ENCODE data around the gene ANKRD40. TPM values are rescaled to one million over a fixed set of nuclear protein-coding genes. Genes with fewer than 3 reads are reported as not detected.

Gene ANKRD40
- total RNA-seq, 3 donors from 2014 or later, result 36.7 to 68.6 (median 38.1) TPM

DNA sequence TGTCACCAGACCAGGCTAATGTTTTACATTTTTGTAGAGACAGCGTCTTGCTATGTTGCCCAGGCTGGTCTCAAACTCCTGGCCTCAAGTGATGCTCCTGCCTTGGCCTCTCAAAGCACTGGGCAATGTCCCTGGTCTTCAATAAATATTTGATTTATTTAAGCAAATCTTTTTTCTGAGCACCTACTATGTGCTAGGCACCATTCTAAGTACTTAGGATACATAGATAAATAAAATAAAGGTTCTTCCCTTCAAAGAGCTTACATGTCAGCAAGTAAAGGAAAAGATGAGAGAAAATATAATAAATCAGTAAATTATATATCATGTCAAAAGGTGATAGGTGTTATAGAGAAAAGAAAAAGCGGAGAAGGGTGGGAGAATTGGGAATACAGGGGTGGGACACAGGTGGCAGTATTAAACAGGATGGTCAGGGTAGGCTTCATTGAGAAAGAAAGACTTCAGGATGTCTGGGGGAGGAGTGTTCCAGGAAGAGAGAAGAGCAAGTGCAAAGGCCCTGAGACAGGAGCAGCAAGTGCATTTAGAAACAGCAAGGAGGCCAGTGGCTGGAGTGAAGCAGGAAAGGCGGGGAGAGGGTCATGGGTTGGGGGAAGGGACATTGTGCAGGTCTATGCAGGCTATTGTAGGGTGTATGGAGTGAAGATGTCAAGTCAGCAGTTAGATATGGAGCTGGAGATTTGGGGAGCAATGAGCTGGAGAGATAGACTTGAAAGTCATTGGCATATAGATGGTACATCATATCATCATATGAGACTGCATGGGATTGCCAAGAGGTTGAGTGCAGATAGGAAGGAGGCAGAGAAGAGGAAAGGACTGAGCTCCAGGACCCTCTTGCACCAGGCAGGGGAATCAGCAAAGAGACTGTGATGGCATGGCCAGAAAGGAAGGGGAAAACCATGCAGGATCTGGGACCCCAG lies 61.7 kb downstream of the ANKRD40 start:
- Histone ChIP-seq H3K36me3 (no peaks in the 10 kb centered on the region), H3K27ac (no peak overlapping the region), H3K9me3 (no peaks in the 10 kb centered on the region), H3K4me3 (no peak overlapping the region), H3K4me1 (no peaks in the 10 kb centered on the region), H3K27me3 (no peaks in the 10 kb centered on the region)
- no peak for TF ChIP-seq POLR2AphosphoS5 (IDR thresholded peaks at IDR 0.05)
- TF ChIP-seq, protein P1, sequence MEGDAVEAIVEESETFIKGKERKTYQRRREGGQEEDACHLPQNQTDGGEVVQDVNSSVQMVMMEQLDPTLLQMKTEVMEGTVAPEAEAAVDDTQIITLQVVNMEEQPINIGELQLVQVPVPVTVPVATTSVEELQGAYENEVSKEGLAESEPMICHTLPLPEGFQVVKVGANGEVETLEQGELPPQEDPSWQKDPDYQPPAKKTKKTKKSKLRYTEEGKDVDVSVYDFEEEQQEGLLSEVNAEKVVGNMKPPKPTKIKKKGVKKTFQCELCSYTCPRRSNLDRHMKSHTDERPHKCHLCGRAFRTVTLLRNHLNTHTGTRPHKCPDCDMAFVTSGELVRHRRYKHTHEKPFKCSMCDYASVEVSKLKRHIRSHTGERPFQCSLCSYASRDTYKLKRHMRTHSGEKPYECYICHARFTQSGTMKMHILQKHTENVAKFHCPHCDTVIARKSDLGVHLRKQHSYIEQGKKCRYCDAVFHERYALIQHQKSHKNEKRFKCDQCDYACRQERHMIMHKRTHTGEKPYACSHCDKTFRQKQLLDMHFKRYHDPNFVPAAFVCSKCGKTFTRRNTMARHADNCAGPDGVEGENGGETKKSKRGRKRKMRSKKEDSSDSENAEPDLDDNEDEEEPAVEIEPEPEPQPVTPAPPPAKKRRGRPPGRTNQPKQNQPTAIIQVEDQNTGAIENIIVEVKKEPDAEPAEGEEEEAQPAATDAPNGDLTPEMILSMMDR (IDR thresholded peaks at IDR 0.05), result no peak
- no peak for TF ChIP-seq POLR2A (IDR thresholded peaks at IDR 0.05)
- intact Hi-C loops (cut with DNase I; ENCODE audit: low total_unique reads), result loop anchor here (5.0 kb wide), 1 partner anchor 446 kb away; no protein-coding TSS in a partner anchor
- DNase-seq (ENCODE audit: low spot score in 2 of 2), result no peak

Other genes with a start within 250 kb of the ANKRD40 start
- gene CHAD, start 239.0 kb downstream of the ANKRD40 start, total RNA-seq, result 1 to 10 TPM in 2 of 3 donors, not detected in 1; 2.3 to 5.6 TPM
- 10 to 100 TPM; 33.6 to 39.0 (median 35.1) TPM for gene RSAD1, start 229.1 kb downstream of the ANKRD40 start, total RNA-seq
- 1 to 10 TPM in 2 of 3 donors, under 1 TPM in 1; 0.66 to 1.9 (median 1.3) TPM for gene MYCBPAP, start 199.5 kb downstream of the ANKRD40 start, total RNA-seq
- 10 to 100 TPM in 1 of 3 donors, 1 to 10 TPM in 1, not detected in 1; 8.2 to 32.8 TPM for gene EPN3, start 175.2 kb downstream of the ANKRD40 start, total RNA-seq
- gene SPATA20, start 160.7 kb downstream of the ANKRD40 start, total RNA-seq, result 10 to 100 TPM; 52.4 to 62.3 (median 58.4) TPM
- 1 to 10 TPM in 2 of 3 donors, under 1 TPM in 1; 0.32 to 2.6 (median 2.3) TPM for gene CACNA1G, start 147.2 kb downstream of the ANKRD40 start, total RNA-seq
- 100 to 1,000 TPM in 1 of 3 donors, 10 to 100 TPM in 1, 1 to 10 TPM in 1; 6.1 to 122 (median 81.0) TPM for gene ABCC3, start 73.0 kb downstream of the ANKRD40 start, total RNA-seq
- gene LUC7L3, start 11.7 kb upstream of the ANKRD40 start, total RNA-seq, result 100 to 1,000 TPM in 2 of 3 donors, 10 to 100 TPM in 1; 70.7 to 161 (median 104) TPM
- gene ANKRD40CL, start 59.6 kb upstream of the ANKRD40 start, total RNA-seq, result not detected
- not detected for gene WFIKKN2, start 127.7 kb upstream of the ANKRD40 start, total RNA-seq
- 100 to 1,000 TPM in 1 of 3 donors, 10 to 100 TPM in 2; 12.6 to 145 (median 54.1) TPM for gene TOB1, start 158.4 kb upstream of the ANKRD40 start, total RNA-seq

Data from breast epithelium (tissue), 4 donors.